Endothelial cell of umbilical vein (primary cell): ENCODE measurements around the gene KANSL1. TPM values are rescaled to one million over a fixed set of nuclear protein-coding genes. Genes with fewer than 3 reads are reported as not detected.

ENCODE experiments used
- BruUV-seq: library from RNA; stranded (reverse); fragments of 400-500 nt; replicated peaks from 2 replicates; lab custom pipeline; 2021; lab: Mats Ljungman, UMichigan
- CTCF ChIA-PET: fragments of 300-600, 350-600 bp; sonication (Branson Sonifier 250); formaldehyde crosslinking; loops from one replicate; lab custom pipeline; 2021; ENCODE audit warnings: antibody characterized with exemption, inconsistent platforms; lab: Charles Lee
- POLR2A ChIA-PET: fragments of 300-600, 350-600 bp; sonication (Branson Sonifier 250); formaldehyde crosslinking; loops from one replicate; lab custom pipeline; 2021; ENCODE audit warnings: antibody characterized with exemption, inconsistent platforms; lab: Charles Lee
- DNase-seq: peaks from one replicate; pipeline ENCODE4 v3.0.0-alpha.2; 2011; ENCODE audit warnings: low read depth, low spot score
- FAIRE-seq: peaks from 2 replicates; lab custom pipeline; 2011; peaks lifted over from hg19 to GRCh38; lab: Jason Lieb, UNC
- H2AFZ ChIP-seq: 2 replicates; pipeline ENCODE4 v1.6.0; 2012; ENCODE audit warnings: low read depth, low read length, control low read depth, inconsistent platforms
- H3K27ac ChIP-seq: 2 replicates; pipeline ENCODE4 v1.5.1; 2011; ENCODE audit warnings: low read depth, mild to moderate bottlenecking, control low read depth, low read length, moderate library complexity; ENCODE audit not compliant: insufficient read depth
- H3K27me3 ChIP-seq, 2 experiments: 2 replicates each; pipeline versions ENCODE4 v1.6.0 to v1.6.1; 2011; ENCODE audit warnings: low read length in 2 of 2, mixed read lengths in 1 of 2; ENCODE audit not compliant: control insufficient read depth in 2 of 2, insufficient read depth in 2 of 2
- H3K36me3 ChIP-seq, 2 experiments: 2 replicates in 1 of 2; 3 replicates in 1 of 2; pipeline ENCODE4 v1.5.1; 2011; ENCODE audit warnings: low read length in 2 of 2, mild to moderate bottlenecking in 1 of 2, moderate library complexity in 1 of 2; ENCODE audit not compliant: control insufficient read depth in 2 of 2, insufficient read depth in 2 of 2; ENCODE audit errors: extremely low read depth in 1 of 2
- H3K4me1 ChIP-seq: 3 replicates; pipeline ENCODE4 v1.5.1; 2011; ENCODE audit warnings: mild to moderate bottlenecking, low read length; ENCODE audit not compliant: control insufficient read depth, insufficient read depth; ENCODE audit errors: extremely low read depth
- H3K4me2 ChIP-seq: 2 replicates; pipeline ENCODE4 v1.6.1; 2011; ENCODE audit warnings: low read length, control low read depth, mixed read lengths; ENCODE audit not compliant: insufficient read depth
- H3K4me3 ChIP-seq, 3 experiments: fragments of 200-600 bp in 1 of 3; sonication (generic), shearing (Covaris generic) in 1 of 3; replicated peaks in 1 of 3; 2 replicates each; pipeline ENCODE4 v1.5.1; 2011 to 2016; ENCODE audit warnings: control low read depth in 3 of 3, low read length in 3 of 3, mild to moderate bottlenecking in 2 of 3, inconsistent platforms in 1 of 3, low read depth in 1 of 3, moderate library complexity in 1 of 3; ENCODE audit not compliant: insufficient read depth in 1 of 3
- H3K79me2 ChIP-seq: 2 replicates; pipeline ENCODE4 v1.6.0; 2012; ENCODE audit warnings: low read length, inconsistent platforms; ENCODE audit not compliant: control insufficient read depth, insufficient read depth
- H3K9ac ChIP-seq: replicated peaks from 2 replicates; pipeline ENCODE3; 2011; ENCODE audit warnings: low read length, control low read depth; ENCODE audit not compliant: insufficient read depth; ENCODE audit errors: extremely low read depth
- H3K9me1 ChIP-seq: replicated peaks from 3 replicates; pipeline ENCODE4 v1.6.0; 2011; ENCODE audit warnings: mild to moderate bottlenecking, low read length; ENCODE audit not compliant: control insufficient read depth, insufficient read depth; ENCODE audit errors: extremely low read depth
- H3K9me3 ChIP-seq: replicated peaks from 2 replicates; pipeline ENCODE4 v1.5.1; 2012; ENCODE audit warnings: low read length, inconsistent platforms; ENCODE audit not compliant: control insufficient read depth, insufficient read depth
- H4K20me1 ChIP-seq: replicated peaks from 2 replicates; pipeline ENCODE3; 2011; ENCODE audit warnings: mild to moderate bottlenecking, low read length; ENCODE audit not compliant: control insufficient read depth, insufficient read depth; ENCODE audit errors: extremely low read depth
- EZH2 ChIP-seq: IDR thresholded peaks from 2 replicates; pipeline ENCODE4 v1.6.1; 2012; ENCODE audit warnings: borderline replicate concordance, low read depth, mild to moderate bottlenecking, moderate library complexity, low read length, inconsistent platforms; ENCODE audit not compliant: severe bottlenecking
- FOS ChIP-seq: IDR thresholded peaks from 2 replicates; pipeline ENCODE4 v1.6.1; 2011; ENCODE audit warnings: mild to moderate bottlenecking, low read length, moderate library complexity, borderline replicate concordance; ENCODE audit not compliant: insufficient read depth
- GATA2 ChIP-seq: IDR thresholded peaks from 2 replicates; pipeline ENCODE4 v1.7.0; 2011; ENCODE audit warnings: low read depth, mild to moderate bottlenecking, moderate library complexity, mixed read lengths, low read length; ENCODE audit not compliant: insufficient read length, insufficient read depth
- JUN ChIP-seq: IDR thresholded peaks from 2 replicates; pipeline ENCODE4 v1.6.1; 2011; ENCODE audit warnings: borderline replicate concordance, low read depth; ENCODE audit not compliant: insufficient read length, insufficient read depth
- MAX ChIP-seq: IDR thresholded peaks from 2 replicates; pipeline ENCODE4 v1.6.1; 2011; ENCODE audit not compliant: insufficient read depth, insufficient read length
- MYC ChIP-seq: IDR thresholded peaks from one replicate; pipeline ENCODE4 v1.6.1; 2011; ENCODE audit warnings: mild to moderate bottlenecking, low read depth, low read length
- POLR2A ChIP-seq: IDR thresholded peaks from 2 replicates; pipeline ENCODE4 v1.6.1; 2012; ENCODE audit warnings: low read depth, mild to moderate bottlenecking, control low read depth, low read length
- POLR2AphosphoS5 ChIP-seq: IDR thresholded peaks from 2 replicates; pipeline ENCODE4 v1.6.1; 2012; ENCODE audit warnings: low read depth, mild to moderate bottlenecking, control low read depth, low read length, moderate library complexity; ENCODE audit not compliant: insufficient read depth
- dilution Hi-C: fragments of 300-500 bp; cut with MboI; formaldehyde crosslinking; loops from one replicate; pipeline ENCODE4 v1.15.0; 2019; ENCODE audit warnings: low sequenced_read_pairs; ENCODE audit not compliant: extremely low pct_ligation_motif_present
- intact Hi-C: fragments of 100-400 bp; cut with micrococcal nuclease; formaldehyde crosslinking; loops from one replicate; pipeline ENCODE4 v1.10.0; 2022
- polyA plus RNA-seq, 4 experiments: library from polyadenylated mRNA; depleted of rRNA in 3 of 4; stranded (reverse) in 3 of 4; unstranded in 1 of 4; fragments of >200 nt; gene quantifications; 2 replicates each; pipeline versions ENCODE4 v1.2.1 to v1.2.3, GENCODE V29; 2011 to 2012; ENCODE audit warnings: missing spikeins in 1 of 4
- total RNA-seq: library from RNA; stranded (reverse); gene quantifications from 2 replicates; pipeline ENCODE4 v1.2.3, GENCODE V29; 2021
- TF ChIP-seq, protein P1 (sequence below), 2 donors: IDR thresholded peaks; 1 replicate in 1 of 2; 2 replicates in 1 of 2; pipeline ENCODE4 v1.5.1; 2011; ENCODE audit warnings: low read length in 2 of 2, mild to moderate bottlenecking in 2 of 2, moderate library complexity in 2 of 2, control low read depth in 1 of 2, inconsistent platforms in 1 of 2, low read depth in 1 of 2; ENCODE audit not compliant: insufficient read depth in 1 of 2; ENCODE audit errors: extremely low read depth in 1 of 2

The KANSL1 gene
- total and polyA plus RNA-seq, 2 donors (not counting 3 experiments of a cell fraction or from before 2014, with no cell fraction given): 29.1 to 74.0 TPM

DNA sequence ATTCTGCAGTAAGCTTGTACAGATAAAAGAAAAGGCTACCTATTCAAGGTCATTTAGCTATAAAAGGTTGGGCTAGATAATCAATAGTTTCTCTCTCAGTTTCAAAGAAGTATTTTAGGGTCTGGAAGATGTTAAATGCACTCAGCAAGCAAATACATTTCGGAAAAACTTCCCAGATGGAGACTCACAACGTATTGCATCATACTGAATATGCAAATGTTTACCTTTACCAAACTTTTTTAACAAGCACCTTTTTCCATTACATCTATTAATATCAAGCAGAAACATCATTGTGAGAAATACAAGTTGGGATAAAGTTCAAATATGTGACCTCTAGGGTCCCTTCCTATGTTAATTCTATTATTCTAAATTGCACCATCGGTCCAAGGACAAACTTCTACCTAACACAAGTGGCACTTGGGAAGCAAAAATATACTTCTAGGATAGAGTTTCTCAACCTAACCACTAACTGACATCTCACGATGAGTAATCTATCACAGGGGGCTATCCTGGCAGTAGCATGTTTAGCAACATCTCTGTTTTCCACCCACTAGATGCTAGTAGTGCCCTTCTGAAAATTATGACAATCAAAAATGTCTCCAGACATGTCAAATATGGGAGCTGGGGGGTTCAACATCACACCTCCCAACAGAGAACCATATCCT lies 14.5 kb downstream of the KANSL1 start:
- BruUV-seq: no TSS peak
- POLR2A ChIA-PET: no interaction called here

More for the DNA sequence above, 14.5 kb downstream of the KANSL1 start:
- no peak for FAIRE-seq
- H3K79me2 ChIP-seq: peaks cover 100% of the 10 kb centered on the region
- no peak for TF ChIP-seq MYC
- TF ChIP-seq, protein P1, sequence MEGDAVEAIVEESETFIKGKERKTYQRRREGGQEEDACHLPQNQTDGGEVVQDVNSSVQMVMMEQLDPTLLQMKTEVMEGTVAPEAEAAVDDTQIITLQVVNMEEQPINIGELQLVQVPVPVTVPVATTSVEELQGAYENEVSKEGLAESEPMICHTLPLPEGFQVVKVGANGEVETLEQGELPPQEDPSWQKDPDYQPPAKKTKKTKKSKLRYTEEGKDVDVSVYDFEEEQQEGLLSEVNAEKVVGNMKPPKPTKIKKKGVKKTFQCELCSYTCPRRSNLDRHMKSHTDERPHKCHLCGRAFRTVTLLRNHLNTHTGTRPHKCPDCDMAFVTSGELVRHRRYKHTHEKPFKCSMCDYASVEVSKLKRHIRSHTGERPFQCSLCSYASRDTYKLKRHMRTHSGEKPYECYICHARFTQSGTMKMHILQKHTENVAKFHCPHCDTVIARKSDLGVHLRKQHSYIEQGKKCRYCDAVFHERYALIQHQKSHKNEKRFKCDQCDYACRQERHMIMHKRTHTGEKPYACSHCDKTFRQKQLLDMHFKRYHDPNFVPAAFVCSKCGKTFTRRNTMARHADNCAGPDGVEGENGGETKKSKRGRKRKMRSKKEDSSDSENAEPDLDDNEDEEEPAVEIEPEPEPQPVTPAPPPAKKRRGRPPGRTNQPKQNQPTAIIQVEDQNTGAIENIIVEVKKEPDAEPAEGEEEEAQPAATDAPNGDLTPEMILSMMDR (IDR thresholded peaks at IDR 0.05; ENCODE audit: extremely low read depth in 1 of 2, insufficient read depth in 1 of 2, low read depth in 1 of 2, low read length in 2 of 2): no peak
- TF ChIP-seq MAX: no peak
- TF ChIP-seq FOS: no peak
- TF ChIP-seq POLR2A: no peak
- TF ChIP-seq JUN: no peak
- no peak for TF ChIP-seq POLR2AphosphoS5
- no peak for TF ChIP-seq EZH2
- no peak for TF ChIP-seq GATA2
- no peaks in the 10 kb centered on the region for H3K9me3 ChIP-seq
- peaks cover 49% of the 10 kb centered on the region for H4K20me1 ChIP-seq
- no peak for DNase-seq
- no peak overlapping the region for H2AFZ ChIP-seq
- H3K4me2 ChIP-seq: no peak overlapping the region
- no peak overlapping the region for H3K27ac ChIP-seq
- H3K4me3 ChIP-seq: no peak overlapping the region
- no peaks in the 10 kb centered on the region for H3K27me3 ChIP-seq
- no peaks in the 10 kb centered on the region for H3K4me1 ChIP-seq
- no peak overlapping the region for H3K9ac ChIP-seq
- H3K36me3 ChIP-seq: no peaks in the 10 kb centered on the region
- CTCF ChIA-PET: interaction anchor here (0.7 to 2.5 kb wide), 7 partner anchors 8 to 134 kb away, joined by 3 to 21 read pairs (median 4); partner anchors contain the start of gene KANSL1
- dilution Hi-C loops: no loop called here
- intact Hi-C loops: no loop called here
- H3K9me1 ChIP-seq: no peaks in the 10 kb centered on the region
